EH (cell line): ENCODE data around the gene HVCN1.
A peak's percentile ranks its signal among the peaks of the same experiment; 100 is the strongest.
"Not testable (repeated sequence)": the region's sequence is repeated elsewhere in the genome, so short reads cannot be mapped to it uniquely, and the experiment has no call there.

Source experiments
- DNase-seq: peaks from one replicate; pipeline ENCODE4 v3.0.0-alpha.2; 2015; ENCODE audit warnings: low read depth

The HVCN1 gene

GRCh38 chr12:110688446-110689280 lies at the start of gene HVCN1:
Gene HVCN1, minus strand, starts transcription at chr12:110689115. Its CDS starts 5,870 bp downstream, at chr12:110683245.
- DNase-seq: no peak

GRCh38 chr12:110737532-110737931 lies 48.6 kb upstream of the HVCN1 start:
- no peak for DNase-seq

GRCh38 chr12:110737016-110737415 lies 48.1 kb upstream of the HVCN1 start:
- DNase-seq: peak; percentile 77

DNA sequence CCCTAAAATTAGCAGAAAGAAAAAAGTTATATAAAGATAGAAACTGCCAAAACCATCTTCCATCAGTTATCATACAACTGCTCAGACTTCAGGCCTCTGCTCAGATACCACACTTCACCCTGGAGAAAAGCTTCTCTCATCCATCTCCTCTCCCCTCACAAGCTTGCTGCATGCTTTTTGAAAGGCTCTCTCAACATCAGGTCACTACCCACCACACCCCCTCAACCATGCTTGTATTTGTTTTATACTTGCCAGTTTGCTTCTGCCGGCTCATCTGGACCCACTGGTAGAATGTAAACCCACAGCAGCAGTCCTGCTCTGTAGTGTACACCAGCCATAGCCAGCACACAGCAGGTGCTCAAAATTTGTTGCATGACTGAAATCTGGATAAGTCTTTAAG lies 45.0 kb upstream of the HVCN1 start:
- DNase-seq: no peak

GRCh38 chr12:110733089-110733715 lies 44.3 kb upstream of the HVCN1 start:
- peak; percentile 69 for DNase-seq

DNA sequence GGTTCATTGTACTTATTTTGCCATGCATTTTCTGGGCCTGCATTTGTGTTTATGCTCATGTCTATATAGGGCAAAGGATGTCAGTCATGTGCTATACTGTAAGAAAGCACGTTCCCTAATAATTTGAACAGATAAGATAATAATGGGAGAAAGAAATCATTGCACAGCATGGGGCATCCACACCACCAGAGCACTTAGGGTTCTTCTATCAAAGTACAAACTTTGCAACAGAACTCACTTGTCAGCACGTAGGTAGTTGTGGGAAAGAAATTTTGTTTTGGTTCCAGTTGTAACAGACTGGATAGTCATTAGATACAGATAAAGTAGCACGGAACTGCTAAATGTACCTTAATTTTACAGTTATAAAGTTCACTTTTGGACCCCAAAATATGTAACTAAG lies 43.7 kb upstream of the HVCN1 start:
- DNase-seq: no peak

DNA sequence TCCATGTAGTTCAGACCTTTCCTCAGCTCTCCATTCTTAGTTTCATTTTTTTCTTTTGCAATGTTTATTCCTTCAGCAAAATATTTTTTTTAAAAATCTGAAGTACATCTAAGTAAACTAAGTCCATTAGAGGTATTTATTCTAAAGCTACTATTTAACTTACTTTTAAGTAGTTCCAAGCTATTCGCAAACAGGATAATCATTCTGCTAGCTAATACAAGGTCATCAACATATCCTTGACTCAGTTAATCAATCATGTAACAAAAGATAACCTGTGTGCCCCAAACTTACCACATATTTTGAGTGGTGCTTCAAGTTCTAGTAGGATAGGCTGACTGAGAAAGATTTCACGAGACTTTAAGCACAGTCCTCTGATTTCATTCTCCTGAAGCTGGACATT lies 42.6 kb upstream of the HVCN1 start:
- no peak for DNase-seq

GRCh38 chr12:110728628-110729027 lies 39.7 kb upstream of the HVCN1 start:
- DNase-seq: no peak

DNA sequence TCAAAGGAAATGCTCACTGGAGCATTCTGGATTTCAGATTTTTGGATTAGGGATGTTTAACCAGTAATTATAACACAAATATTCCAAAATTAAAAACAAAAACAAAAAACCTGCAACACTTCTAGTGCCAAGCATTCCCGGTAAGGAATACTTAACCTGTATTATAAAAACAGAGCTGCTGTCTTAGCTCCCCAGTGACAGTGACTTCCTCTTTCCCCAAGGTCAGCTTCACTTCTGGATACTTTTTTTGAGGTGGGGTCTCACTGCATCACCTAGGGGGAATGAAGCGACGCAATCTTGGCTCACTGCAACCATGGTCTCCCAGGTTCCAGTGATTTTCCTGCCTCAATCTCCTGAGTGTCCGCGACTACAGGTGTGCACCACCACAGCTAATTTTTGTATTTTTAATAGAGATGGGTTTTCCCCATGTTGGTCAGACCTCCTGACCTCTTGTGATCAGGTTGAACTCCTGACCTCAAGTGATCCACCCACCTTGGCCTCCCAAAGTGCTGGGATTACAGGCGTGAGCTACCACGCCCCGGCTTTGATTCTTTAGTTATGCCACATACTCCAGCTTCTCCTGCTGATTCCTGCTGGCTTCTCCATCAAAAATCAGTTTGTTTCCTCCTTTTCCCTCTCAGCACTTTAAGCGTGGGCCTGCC lies 37.9 kb upstream of the HVCN1 start:
- DNase-seq: no peak

GRCh38 chr12:110726028-110726427 lies 37.1 kb upstream of the HVCN1 start:
- no peak for DNase-seq

DNA sequence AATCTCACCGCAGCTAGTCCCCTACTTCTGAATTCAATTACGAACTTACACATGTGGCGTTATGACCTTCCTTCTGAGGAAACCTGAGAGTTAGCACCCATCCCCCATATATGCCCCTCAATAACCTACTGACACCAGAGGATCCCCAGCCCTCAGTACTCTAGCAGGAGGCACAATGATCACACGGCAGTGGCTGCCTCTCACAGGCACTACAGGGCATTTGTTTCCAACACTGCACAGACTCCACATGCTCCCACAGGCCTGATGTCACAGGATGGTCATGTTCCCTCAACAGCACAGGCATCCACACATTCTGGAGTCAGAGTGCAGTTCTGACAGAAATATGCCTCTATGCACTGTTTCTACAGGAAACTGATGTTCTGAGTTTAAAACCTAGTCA lies 36.4 kb upstream of the HVCN1 start:
- no peak for DNase-seq

GRCh38 chr12:110722892-110723291 lies 34.0 kb upstream of the HVCN1 start:
- DNase-seq: not testable (repeated sequence)

DNA sequence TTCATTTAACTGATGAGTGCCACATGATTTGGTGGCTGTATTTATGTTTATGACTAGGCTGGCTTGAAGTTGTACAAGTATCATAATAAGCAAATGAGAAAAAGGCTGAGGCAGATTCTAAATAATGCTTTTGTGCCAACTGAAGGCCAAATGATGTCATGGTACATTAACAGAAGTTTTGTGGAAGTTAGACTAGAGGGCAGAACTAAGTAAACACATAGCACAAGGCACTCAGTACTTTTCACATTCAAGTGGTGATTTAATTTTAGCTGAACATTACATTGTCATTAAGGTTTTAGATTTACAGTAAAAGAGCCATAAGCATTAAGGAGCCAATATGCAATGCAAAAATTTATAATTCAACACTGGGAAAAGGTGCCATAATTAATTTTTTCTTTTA lies 32.7 kb upstream of the HVCN1 start:
- no peak for DNase-seq

- no peak for DNase-seq
Measured at GRCh38 chr12:110720516-110720915, 31.6 kb upstream of the HVCN1 start.

DNA sequence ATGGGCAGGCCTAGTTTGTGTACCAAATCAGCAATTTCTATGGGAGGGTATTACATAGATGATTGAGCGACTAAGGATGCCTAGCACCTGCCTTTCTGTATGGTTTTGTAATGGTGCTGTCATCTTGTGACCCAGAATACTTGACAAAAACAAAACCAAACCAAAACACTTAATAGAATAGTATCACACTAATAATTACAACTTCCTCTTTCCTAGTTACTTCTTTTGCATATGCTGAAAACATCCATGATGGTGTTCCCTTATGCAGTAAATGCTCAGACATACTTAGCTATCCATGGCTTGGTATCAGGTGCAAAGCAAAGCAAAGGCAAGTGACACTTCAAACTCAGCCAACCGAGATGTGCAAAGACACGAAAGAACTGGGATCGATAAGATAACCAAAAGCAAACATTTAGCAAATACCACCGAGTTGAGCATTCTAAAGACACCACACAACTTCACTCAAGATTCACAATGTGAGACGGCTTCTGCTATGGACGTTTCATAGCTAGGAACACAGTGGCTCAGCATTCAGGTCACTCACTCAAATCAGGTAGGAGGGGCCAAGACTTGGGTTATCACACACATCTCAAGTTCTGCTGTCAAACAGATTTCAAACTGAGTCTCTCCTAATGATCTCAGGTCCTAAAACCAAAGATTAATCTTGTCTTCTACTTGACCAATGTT lies 29.4 kb upstream of the HVCN1 start:
- DNase-seq: no peak

DNA sequence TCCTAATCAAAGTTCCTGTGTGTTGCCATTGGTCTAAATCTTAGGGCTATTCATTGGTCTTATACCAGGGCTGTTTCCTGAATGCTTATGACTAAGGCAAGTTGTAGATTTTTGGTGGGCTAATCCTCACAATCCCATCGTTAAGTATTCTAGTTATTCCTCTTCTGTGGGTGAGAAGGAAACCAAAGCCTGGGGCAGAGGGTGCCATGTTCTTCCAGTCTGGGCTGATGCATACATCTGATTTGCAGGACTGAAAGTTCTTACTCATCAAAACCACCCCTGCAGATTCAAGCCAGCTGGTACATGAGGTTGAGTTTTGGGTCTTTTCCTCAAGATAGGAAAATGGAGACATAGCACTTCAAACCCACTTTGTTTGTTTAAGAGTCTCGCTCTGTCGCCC lies 28.1 kb upstream of the HVCN1 start:
- no peak for DNase-seq

GRCh38 chr12:110708917-110709316 lies 20.0 kb upstream of the HVCN1 start:
- no peak for DNase-seq

DNA sequence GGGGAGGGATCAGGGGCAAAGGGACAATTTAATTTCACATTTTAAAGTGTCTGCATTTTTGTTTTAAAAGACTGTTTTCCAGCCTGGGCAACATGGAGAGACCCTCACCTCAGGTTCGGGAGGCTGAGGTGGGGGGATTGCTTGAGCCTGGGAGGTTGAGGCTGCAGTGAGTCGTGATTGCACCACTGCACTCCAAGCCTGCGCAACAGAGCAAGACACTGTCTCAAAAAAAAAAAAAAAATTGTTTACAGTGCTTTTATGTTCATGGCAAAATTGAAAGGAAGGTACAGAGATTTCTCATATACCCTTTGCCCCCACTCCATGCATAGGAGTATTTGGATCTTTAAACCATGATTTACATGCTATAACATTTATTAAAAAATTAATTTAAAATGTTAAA lies 16.4 kb upstream of the HVCN1 start:
- no peak for DNase-seq

DNA sequence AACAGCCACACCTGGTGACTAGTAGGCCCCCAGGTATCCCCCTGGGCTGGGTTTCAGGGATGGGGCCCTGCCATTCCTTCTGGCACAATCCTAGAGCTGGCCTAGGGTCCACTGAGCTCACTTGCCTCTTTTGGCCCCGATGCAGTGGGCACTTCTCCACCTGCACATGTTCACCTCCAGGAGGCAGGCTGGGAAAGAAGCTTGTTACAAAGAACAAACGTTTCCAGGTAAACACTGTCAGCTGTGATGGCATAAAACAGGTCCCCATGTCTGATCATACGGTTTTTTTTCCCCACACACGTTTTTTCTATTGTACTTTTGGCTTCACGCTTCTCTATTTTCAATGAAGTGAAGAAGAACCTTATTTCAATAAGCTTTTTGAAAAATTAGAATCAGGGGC lies 15.8 kb upstream of the HVCN1 start:
- DNase-seq: no peak

DNA sequence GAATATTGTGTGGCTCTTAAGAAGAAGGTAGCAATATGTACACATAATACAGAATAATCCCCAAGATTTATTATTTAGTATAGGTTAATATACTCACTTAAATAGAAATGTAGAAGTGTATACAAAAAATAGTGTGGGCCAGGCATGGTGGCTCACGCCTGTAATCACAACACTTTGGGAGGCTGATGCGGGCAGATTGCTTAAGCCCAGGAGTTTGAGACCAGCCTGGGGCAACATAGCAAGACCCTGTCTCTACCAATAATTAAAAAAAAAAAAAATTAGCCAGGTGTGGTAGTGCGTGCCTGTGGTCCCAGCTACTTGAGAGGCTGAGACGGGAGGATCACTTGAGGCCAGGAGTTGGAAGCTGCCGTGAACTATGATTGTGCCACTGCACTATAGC lies 15.3 kb upstream of the HVCN1 start:
- no peak for DNase-seq

DNA sequence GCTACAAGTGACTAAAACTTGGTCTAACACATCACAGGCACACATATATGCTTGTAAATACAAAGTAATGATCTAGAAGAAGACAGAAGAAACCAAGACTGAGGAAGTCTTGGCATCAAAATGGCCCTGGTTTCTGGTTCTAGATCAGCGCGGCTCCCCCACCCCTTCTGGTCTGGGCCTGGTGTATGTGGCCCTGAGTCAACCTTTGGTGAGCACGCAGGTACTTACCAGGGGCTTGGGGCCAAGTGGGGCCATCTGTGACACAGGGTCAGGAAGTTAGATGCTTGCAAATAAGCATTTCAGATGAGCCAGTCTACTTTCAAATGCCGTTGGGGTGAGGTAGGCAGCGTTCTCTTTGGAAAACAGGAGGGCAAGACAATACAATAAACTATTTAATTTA lies 13.2 kb upstream of the HVCN1 start:
- no peak for DNase-seq

GRCh38 chr12:110699591-110700445 lies 10.9 kb upstream of the HVCN1 start:
- no peak for DNase-seq
